ENCODE measurements around the gene COL1A1.

DNA sequence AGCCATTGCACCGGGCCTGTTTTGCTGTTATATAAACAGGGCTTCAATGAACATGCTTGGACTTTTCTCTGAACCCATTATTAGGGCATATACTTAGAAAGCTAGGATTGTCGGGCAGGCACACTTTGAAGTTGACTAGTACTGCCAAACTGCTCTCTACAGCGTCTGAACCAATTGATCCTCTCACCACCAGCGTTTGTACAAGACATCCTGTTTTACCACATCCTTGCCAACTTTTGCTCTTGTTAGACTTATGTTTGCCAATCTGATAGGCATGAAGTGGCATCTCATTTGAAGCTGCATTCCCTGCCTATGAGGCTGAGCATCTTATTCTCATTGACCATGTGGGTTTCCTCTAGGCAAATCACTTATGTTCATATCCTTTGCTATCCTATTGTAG lies 43.5 kb downstream of the COL1A1 start:
- TF ChIP-seq EZH2 (IDR thresholded peaks at IDR 0.05; ENCODE audit: borderline replicate concordance, low read depth, low read length, severe bottlenecking), result no peak
- TF ChIP-seq, protein P1, sequence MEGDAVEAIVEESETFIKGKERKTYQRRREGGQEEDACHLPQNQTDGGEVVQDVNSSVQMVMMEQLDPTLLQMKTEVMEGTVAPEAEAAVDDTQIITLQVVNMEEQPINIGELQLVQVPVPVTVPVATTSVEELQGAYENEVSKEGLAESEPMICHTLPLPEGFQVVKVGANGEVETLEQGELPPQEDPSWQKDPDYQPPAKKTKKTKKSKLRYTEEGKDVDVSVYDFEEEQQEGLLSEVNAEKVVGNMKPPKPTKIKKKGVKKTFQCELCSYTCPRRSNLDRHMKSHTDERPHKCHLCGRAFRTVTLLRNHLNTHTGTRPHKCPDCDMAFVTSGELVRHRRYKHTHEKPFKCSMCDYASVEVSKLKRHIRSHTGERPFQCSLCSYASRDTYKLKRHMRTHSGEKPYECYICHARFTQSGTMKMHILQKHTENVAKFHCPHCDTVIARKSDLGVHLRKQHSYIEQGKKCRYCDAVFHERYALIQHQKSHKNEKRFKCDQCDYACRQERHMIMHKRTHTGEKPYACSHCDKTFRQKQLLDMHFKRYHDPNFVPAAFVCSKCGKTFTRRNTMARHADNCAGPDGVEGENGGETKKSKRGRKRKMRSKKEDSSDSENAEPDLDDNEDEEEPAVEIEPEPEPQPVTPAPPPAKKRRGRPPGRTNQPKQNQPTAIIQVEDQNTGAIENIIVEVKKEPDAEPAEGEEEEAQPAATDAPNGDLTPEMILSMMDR (IDR thresholded peaks at IDR 0.05; ENCODE audit: borderline replicate concordance, extremely low read depth, low read length, poor library complexity, severe bottlenecking), result no peak

Data from DND-41 (cell line).